GM19463 (cell line): ENCODE results near the gene PHF12.

Experiments used
- ATAC-seq: cut with Tn5 transposase; IDR thresholded peaks from one replicate; pipeline ENCODE4 v1.9.1; 2021; ENCODE audit warnings: mild to moderate bottlenecking, moderate library complexity; ENCODE audit not compliant: unreplicated experiment

PHF12 gene

GRCh38 chr17:28955408-28955807, 4.1 kb upstream of the PHF12 start:
- ATAC-seq: no peak

- ATAC-seq: no peak
These were observed 3.6 kb upstream of the PHF12 start for GRCh38 chr17:28954886-28955285.

- ATAC-seq: no peak
These were observed 2.3 kb upstream of the PHF12 start for GRCh38 chr17:28953444-28954118.

GRCh38 chr17:28951991-28952975, 965 bp upstream of the PHF12 start:
- peak; percentile 54 for ATAC-seq

GRCh38 chr17:28950752-28951427, 428 bp downstream of the PHF12 start:
- ATAC-seq: no peak

- ATAC-seq: no peak
These were observed 1.1 kb downstream of the PHF12 start for GRCh38 chr17:28950017-28950751.

- ATAC-seq: no peak
These were observed 1.9 kb downstream of the PHF12 start for GRCh38 chr17:28949185-28950016.

GRCh38 chr17:28948873-28949184, 2.5 kb downstream of the PHF12 start:
- ATAC-seq: no peak

- no peak for ATAC-seq
These were observed 3.0 kb downstream of the PHF12 start for GRCh38 chr17:28948342-28948741.

GRCh38 chr17:28947639-28948038, 3.7 kb downstream of the PHF12 start:
- no peak for ATAC-seq

GRCh38 chr17:28946239-28946638, 5.1 kb downstream of the PHF12 start:
- no peak for ATAC-seq

GRCh38 chr17:28944862-28945741, 6.2 kb downstream of the PHF12 start:
- no peak for ATAC-seq

GRCh38 chr17:28944343-28944742, 7.0 kb downstream of the PHF12 start:
- no peak for ATAC-seq

- no peak for ATAC-seq
These were observed 8.4 kb downstream of the PHF12 start for GRCh38 chr17:28942925-28943324.

GRCh38 chr17:28941251-28941650, 10.1 kb downstream of the PHF12 start:
- no peak for ATAC-seq

GRCh38 chr17:28940675-28941074, 10.6 kb downstream of the PHF12 start:
- ATAC-seq: no peak

- ATAC-seq: no peak
These were observed 11.2 kb downstream of the PHF12 start for GRCh38 chr17:28940142-28940541.

GRCh38 chr17:28938552-28938951, 12.8 kb downstream of the PHF12 start:
- ATAC-seq: no peak
